CD4-positive, alpha-beta T cell treated with Interleukin-4 for 1 hour (primary cell): ENCODE results near the gene TFEC.
"Not testable (repeated sequence)": the region's sequence is repeated elsewhere in the genome, so short reads cannot be mapped to it uniquely, and the experiment has no call there.

ENCODE experiments used
- DNase-seq, 2 donors: peaks; one replicate each; pipeline ENCODE4 v3.0.0-alpha.2; 2020 to 2022

Gene TFEC, protein sequence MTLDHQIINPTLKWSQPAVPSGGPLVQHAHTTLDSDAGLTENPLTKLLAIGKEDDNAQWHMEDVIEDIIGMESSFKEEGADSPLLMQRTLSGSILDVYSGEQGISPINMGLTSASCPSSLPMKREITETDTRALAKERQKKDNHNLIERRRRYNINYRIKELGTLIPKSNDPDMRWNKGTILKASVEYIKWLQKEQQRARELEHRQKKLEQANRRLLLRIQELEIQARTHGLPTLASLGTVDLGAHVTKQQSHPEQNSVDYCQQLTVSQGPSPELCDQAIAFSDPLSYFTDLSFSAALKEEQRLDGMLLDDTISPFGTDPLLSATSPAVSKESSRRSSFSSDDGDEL

DNA sequence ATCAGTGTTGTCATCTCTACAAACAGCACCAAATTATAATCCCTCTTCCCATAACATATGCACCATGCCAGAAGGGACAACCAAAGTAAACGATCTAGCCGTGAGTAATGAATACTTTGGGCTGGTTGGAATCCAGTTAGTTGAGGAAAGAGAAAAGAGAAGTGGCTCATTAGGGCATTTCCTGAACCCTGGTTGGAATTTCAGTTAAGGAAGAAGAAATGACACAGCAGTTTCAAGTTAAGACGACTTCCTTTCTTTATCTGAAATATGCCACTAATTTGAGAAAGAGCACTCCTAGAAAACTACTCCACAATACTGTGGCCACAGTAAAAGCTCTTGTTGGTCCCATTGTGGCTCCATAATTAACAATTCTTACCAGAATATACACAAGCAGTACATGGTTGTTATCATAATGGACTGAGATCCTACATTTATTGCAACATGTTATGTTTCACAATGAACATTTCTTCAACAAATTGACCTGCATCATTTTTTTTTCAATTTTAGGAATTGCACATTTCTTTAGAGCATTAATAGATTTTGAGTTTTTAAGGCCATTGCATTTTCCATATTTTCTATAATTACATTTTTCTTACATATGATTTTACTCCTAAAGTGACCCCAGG lies at the start of gene TFEC:
Gene TFEC, minus strand, starts transcription at position 113 of the 626 bp plus-strand sequence. CDS start 46,322 bp downstream, outside the sequence.
- peak in 1 of 2 donors; percentile 2 for DNase-seq

DNA sequence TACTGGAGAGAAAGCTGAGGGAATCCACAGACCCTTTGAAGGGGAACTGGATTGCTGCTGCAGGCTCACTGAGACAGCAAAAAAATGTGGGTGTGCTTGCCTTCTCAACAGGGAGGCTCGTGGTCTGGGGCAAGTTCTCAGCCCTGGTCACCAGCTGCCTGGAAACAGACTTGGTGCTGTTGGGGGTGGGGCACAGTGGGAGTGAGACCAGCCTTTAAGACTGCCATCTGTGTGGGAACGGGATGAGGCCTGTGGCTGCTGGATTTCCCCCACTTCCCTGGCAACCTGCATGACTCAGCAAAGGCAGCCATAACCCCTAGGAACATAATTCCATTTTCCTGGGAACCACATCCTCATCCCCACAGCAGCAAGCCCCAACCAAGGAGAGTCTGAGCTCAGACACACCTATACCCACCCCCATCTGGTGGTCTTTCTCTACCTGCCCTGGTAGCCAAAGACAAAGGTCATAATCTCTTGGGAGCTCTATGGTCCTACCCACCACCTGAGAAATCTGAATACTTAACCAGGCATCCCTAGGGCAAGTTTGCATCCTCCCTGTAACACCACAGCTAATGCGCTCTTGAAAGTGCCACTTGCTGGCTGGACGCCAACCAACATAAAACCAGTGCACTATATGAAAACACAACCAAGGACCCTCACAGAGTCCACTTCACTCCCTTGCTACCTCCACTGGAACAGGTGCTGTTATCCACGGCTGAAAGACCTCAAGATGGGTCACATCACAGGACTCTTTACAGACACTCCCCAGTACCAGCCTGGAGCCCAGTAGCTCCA lies 45.0 kb upstream of the TFEC start:
- no peak for DNase-seq

DNA sequence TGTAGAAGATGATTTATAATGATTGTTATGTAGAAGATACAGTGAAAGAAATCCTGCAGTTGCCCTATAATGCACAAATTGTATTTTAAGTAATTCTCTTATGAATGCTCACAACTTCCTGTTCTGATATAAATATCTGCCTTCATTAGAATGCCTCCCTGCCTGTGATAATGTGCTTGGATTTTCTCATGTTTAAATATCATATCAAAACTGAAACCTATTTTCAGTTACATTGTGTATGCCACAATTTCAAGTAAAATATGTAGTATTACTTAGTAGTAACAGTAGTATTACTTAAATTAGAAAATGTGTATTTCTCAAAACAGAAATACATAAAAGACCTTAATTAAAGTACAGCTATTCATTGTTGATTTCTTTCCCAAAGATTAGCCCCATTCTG lies 41.1 kb upstream of the TFEC start:
- no peak for DNase-seq

DNA sequence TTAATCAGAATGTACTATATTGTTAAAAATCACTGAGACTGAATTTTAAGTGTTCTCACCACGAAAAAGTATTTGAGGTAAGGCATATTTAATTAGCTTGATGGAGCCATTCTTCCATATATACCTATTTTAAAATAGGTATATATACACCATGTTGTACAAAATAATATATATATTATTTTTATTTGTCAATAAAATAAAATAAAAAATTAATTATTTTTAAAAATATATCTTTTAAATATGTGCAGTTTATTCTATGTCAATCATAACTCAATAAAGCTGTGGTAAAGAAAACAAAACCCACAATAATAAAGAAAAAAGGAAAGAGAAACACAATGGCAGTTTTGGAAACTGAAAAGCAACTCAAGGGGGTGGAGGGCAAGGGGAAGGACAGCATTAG lies 33.6 kb upstream of the TFEC start:
- no peak for DNase-seq

DNA sequence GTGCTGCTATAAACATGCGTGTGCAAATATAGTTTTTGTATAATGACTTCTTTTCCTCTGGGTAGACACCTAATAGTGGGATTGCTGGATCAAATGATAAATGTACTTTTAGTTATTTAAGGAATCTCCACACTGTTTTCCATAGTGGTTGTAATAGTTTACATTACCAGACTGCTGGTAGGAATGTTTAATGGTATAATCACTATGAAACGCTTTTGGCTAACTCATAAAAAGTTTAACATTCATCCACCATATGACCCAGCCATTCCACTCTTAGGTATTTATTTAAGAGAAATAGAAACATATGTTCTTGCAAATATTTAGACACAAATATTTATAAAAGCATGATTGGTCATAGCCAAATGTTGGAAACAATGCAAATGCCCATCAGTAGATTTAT lies 32.1 kb upstream of the TFEC start:
- DNase-seq = no peak

DNA sequence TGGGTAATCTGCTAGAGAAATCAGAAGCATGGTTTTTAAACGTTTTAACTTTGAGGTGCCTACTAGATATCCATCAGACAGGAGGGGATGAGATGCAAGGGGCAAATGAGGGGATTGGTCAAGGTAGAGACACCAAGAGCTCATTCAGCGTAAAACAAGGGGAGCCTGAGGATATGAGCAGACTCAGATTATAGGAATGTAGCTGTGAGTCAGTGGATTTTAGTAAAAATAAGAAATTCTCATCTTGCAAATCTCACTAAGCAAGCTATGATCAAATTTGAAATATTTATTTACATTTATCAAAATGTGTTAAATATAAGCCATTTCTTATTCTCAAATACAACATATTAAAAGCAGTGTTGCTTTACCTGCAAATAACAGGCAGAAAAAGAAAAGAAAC lies 21.4 kb upstream of the TFEC start:
- no peak for DNase-seq

DNA sequence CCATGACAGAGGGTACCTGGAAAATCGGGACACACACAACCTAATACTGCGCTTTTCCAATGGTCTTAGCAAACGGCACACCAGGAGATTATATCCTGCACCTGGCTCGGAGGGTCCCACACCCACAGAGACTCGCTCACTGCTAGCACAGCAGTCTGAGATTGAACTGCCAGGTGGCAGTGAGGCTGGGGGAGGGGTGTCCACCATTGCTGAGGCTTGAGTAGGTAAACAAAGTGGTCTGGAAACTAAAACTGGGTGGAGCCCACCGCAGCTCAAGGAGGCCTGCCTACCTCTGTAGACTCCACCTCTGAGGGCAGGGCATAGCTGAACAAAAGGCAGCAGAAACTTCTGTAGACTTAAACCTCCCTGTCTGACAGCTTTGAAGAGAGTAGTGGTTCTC lies 16.7 kb upstream of the TFEC start:
- not testable (repeated sequence) for DNase-seq

DNA sequence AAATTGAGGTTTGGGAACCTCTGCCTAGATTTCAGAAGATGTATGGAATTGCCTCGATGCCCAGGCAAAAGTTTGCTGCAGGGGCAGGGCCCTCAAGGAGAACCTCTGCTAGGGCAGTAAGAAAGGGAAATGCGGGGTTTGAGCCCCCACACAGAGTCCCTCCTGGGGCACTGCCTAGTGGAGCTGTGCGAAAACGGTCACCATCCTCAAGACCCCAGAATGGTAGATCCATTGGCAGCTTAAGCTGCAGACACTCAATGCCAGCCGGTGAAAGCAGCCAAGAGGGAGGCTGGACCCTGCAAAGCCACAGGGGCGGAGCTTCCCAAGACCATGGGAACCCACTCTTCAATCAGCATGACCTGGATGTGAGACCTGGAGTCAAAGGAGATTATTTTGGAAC lies 15.0 kb upstream of the TFEC start:
- no peak for DNase-seq

DNA sequence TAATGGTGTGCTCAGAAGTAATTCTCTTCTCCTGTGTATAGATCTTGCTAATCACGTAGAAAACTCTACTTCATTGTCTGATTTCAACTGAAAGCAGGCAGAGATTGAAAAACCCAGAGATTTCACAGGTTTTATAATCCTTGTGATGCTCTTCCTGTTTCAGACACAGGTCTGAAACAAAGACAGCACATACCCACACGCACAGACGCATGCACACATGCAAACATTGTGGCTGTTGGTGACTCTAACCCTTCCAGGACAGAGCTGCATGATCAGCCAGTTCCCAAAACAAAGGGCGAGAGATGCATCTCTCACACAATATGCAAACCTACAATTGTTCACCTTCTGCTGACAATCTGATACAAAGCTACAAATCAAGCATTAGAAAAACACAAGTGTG lies 11.1 kb upstream of the TFEC start:
- DNase-seq = no peak

DNA sequence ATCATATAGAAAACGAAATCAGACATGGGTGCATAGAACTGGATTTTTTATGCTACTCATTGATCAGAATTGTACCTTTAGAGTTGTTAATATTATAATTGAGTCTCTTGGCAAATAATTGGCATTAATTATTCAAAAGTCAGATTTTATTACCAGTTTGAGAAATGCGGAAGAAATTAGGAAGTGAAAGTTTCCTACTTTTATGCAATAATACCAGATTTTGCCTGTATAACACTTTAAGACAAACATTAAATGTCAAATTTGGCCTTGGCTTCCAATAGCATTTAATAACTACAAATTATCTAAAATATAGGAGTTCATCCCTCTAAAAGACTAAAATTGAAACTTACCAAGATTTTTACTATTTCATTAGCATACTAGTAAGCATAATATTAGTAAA lies 6.8 kb upstream of the TFEC start:
- DNase-seq = no peak

DNA sequence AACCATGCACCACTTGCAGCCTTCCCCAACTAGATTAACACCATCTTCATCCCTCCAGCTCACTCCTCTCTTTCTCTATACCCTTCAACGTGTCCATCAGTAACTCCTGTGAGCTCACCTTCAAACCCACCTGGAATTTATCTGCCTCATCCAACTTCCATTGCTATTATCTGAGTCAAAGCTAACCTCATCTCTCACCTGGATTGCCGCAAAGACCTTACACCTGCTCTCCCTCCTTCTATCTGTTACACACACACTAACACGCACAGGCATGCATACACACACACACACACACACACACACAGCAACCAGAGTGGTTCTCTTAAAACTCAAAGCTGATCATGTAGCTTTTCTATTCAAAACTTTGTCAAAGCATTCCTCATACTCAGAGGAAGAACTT lies 3.8 kb upstream of the TFEC start:
- no peak for DNase-seq

DNA sequence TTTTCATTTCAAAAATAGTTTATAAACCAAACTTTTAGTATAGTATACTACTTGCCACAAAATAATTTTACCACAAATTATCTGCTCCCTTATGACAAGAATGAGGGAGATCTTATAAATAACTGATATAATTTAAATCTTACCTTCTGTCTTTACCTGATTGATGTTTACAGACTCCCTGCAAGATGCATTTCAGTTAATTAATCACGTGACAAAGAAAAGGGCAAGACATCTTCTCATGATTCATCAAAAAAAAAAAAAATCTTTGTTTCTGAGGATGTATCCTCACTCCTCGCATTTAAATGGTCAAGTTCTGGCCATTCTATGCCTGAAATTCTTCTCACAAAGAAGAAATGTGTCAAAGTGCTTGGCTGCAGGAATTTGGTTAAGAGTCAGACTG lies 2.3 kb upstream of the TFEC start:
- DNase-seq = no peak

DNA sequence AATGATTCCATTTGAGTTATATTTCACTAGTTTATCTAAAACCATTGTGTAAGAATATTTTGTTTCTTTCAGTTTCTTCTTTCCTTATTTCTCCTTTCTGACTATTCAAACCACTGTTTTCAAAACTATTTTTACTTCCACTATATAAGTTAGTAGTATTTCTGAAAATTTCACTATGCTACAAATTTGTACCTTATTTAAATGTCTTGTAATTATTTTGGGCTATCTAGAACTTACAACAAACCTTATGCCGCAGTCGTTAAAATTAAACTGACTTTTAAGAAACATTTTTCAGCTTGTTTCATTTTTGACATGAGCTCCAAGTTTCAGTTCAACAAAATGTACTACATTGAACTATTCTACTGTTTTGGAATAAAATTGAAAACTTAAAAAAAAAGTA lies 1.8 kb downstream of the TFEC start:
- DNase-seq = no peak

DNA sequence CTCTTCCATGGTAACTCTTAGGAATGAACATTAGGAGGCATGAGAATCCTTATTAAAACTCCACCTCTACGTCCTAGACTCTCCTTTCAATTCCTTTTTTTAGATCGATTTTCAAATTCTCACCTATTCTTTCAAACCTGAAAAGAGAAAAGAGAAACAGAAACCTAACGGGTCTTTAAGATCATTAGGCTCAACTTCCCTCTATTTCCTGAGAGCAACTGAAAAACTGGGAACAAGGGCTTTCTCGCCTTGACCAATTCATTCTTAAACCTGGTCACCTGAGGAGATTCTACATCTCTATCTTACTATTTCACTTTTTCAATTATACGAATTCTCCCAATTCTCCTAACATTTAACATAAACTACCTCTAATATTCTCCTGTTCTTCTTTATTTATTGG lies 2.8 kb downstream of the TFEC start:
- DNase-seq = no peak

DNA sequence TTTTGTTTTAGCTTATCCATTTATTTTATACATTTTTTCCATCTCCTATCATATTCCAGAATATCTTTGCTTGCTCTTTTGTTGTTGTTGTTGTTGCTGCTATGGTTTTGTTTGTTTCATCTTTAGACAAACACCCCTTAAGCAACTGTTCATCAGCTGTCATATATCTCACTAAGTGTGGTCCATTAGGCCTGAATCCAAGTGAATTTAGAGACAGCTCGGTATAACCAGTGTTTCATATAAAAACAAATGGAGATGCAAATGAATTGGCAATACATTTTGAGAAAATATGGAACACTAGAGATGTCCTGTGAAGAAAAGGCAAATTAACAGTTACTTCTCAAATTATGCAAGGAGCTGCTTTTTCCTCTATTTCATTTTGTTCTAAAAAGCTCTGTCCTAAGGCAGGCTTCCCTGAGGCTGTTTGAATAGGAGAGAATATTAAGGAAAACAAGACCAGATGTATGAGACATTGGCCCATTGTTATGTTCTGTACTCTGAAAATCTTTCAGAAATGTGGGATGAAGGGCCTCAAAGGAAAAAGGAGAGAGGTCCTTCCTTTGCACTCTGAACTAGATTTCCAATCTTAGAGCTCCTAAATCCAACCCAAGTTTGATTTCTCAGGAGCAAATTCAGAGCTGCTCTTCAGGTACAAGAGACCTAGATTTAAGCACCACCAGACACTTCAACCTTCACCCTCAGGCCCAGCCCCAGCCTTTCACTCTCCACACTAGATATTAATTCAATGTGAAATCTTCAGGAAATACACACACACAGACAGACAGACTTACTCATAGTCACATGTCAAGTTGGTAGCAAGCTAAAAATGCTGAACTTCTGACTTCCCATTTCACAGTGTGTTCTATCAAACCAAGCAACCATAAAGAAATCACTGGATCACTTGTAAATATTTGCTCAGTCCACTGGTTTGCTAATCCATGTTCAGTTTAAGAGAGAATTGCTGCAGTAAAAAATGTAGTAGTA lies 5.4 kb downstream of the TFEC start:
- DNase-seq = peak in 1 of 2 donors; percentile 4

DNA sequence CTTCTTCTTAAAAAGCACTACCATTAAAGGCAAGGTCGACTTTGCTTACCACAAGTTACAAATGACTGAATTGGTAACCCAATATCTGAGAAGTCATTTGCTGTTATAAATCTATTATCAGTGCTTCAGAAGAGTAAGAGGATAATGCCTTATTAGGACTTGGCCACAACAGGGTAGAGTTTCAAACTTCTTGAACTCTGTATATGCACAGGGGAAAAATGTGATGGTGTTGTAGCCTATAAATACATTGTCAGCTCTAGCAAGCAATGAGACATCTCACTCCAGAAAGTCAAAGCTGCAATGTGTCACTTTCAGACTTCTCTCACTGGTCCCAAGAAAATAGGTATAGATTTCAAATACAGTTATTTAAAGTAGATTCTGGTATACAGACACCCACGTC lies 9.3 kb downstream of the TFEC start:
- DNase-seq = no peak

DNA sequence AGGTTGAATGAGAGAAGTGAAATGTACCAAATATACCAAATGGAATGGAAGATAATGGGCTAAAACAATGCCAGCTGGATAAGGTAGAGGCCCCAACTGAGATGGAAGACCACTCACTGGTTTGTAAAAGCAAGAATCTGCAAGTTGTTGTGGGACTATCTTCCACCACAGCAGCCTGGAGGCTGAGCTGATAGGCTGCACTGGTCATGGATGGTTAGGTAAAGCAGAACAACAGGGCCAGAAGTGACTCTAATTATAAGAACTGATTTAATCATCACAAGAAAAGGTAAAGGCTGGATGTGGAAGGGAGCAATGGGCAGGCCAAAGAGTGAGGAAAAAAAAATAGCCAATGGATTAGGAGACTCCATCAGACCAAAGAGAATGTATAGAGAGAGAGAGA lies 11.8 kb downstream of the TFEC start:
- no peak for DNase-seq

DNA sequence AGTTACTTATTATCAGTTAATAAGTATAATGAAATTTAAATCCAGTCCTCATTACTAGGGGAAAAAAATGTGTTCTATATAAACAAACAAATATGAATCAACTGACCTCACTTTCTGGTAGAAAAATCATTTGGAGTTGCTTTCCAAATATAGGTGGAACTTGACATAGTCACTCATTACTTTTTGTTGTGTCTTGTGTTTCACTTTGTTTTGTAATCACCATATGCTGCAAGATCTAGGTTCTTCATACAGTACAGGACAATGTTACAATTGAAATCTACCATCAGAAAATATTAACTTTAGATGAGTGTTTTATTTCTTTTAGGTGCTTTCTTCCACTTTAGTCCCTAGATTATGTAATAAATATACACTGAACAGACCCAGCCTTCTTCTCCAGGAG lies 16.9 kb downstream of the TFEC start:
- no peak for DNase-seq

DNA sequence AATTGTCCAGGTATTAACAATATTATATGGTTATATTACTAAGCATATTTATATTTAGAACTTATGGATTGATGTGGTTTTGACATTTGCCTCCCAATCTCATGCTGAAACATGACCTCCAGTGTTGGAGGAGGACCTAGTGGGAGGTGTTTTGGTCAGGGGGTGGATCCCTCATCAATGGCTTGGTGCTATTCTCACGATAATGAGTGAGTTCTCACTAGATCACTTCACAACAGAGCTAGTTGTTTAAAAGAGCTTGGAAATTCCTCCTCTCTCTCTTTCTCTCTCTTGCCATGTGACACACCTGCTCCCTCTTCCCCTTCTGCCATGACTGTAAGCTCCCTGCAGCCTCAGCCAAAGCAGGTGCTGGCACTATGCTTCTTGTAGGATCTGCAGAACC lies 19.0 kb downstream of the TFEC start:
- DNase-seq = no peak

DNA sequence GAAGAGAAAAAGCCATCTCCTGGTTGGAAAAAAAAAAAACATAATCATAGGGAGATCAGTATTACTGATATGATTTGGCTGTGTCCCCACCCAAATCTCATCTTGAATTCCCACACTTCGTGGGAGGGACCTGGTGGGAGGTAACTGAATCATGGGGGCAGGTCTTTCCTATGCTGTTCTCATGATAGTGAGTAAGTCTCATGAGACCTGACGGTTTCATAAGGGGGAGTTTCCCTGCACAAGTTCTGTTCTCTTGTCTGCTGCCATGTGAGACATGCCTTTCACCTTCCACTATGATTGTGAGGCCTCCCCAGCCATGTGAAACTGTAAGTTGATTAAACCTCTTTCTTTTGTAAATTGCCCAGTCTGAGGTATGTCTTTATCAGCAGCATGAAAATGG lies 25.8 kb downstream of the TFEC start:
- DNase-seq = not testable (repeated sequence)

DNA sequence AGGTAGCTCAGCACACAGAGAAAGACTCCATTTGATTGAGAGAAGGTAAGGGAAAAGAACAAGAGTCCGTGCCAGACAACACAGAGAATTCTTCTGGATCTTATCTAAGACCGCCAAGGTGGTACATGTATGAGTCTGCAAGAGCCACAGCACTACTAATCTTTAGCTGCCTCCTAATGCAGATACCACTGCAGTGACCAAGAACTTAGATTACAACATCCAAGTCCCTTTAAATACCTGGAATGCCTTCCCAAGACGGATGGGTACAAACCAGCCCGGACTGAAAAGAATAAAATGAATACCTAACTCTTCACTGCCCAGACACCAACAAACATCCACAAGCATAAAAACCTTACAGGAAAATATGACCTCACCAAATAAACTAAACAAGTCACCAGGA lies 33.3 kb downstream of the TFEC start:
- no peak for DNase-seq

DNA sequence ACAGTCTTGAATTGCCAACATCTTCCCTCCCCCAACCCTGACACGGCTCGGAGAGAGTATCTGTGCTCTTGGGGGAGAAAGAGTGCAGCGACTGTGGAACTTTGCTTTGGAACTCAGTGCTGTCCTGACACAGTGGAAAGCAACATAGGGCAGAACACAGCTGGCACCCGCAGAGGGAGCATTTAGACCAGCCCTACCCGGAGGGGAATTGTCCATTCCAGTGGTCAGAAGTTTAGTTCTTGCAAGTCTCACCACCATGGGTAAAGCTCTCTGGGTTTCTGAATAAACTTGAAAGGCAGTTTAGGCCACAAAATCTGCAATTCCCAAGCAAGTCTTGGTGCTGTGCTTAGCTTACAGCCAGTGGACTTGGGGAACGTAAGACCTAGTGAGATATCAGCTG lies 34.9 kb downstream of the TFEC start:
- DNase-seq = no peak

DNA sequence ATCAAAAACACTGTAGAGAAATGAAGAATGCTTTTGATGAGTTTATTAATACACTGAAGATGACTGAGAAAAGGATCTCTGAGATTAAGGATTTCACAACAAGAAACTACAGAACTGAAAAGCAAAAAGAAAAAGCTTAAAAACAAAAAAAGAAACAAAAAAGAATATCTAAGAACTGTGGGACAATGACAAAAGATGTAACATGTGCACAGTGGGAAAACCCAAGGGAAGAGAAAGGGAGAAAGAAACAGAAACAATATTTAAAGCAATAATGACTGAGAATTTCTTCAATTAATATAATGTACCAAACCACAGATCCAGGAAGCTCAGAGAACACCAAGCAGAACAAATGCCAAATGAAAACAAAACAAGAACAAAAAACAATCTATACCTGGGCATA lies 42.2 kb downstream of the TFEC start:
- no peak for DNase-seq
